Measurements from ENCODE around the gene ADAM11.

DNA sequence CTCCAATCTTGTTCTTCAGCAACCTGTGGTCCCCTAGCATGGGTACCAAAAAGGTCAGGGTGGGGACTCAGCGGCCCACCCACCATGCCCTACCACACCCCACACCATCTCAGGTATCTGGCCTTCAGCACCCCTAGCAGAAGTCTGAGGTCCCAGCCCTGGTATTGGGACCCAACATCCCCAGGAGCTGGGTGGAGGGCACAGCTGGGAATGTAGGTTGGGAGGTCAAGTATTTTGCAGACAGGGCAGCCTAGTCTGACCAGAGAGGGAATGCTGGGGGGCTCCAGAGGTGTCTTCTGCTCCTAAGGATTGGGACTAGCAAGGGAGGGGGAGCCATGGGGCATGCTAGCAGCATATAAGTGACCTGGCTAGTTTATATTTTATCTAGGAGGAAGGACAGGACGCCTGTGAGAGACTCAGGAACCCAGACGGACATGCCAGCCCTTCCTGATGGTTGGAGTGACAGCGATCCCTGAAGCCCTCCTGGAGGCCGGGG is 822 bp upstream of the ADAM11 start:
- TF ChIP-seq POLR2A (IDR thresholded peaks at IDR 0.05) (no peak), CTCF (IDR thresholded peaks at IDR 0.05) (no peak)

Data from tibial nerve (tissue), 3 donors.